NOMO-1 (cell line): Measurements from ENCODE around the gene ZNF581.

Experiments
- DNase-seq, 2 experiments: peaks; one replicate each; lab custom pipeline; 2025; ENCODE audit not compliant: unreplicated experiment in 2 of 2; lab: John Stamatoyannopoulos, UW

The ZNF581 gene

GRCh38 chr19:55661826-55662225 lies 18.4 kb downstream of the ZNF581 start:
- no peak for DNase-seq

GRCh38 chr19:55663846-55664536 lies 20.5 kb downstream of the ZNF581 start:
- no peak for DNase-seq

- no peak for DNase-seq
Observed at GRCh38 chr19:55666343-55667005, 23.0 kb downstream of the ZNF581 start.

GRCh38 chr19:55667006-55667381 lies 23.5 kb downstream of the ZNF581 start:
- no peak for DNase-seq

GRCh38 chr19:55667511-55667910 lies 24.1 kb downstream of the ZNF581 start:
- DNase-seq = no peak

GRCh38 chr19:55667958-55668357 lies 24.5 kb downstream of the ZNF581 start:
- no peak for DNase-seq

- no peak for DNase-seq
Observed at GRCh38 chr19:55668603-55669348, 25.3 kb downstream of the ZNF581 start.

- DNase-seq = no peak
Observed at GRCh38 chr19:55669418-55670279, 26.2 kb downstream of the ZNF581 start.

- no peak for DNase-seq
Observed at GRCh38 chr19:55670280-55671053, 27.0 kb downstream of the ZNF581 start.

GRCh38 chr19:55671054-55671378 lies 27.6 kb downstream of the ZNF581 start:
- no peak for DNase-seq

GRCh38 chr19:55672418-55672817 lies 29.0 kb downstream of the ZNF581 start:
- no peak for DNase-seq

GRCh38 chr19:55673465-55673864 lies 30.0 kb downstream of the ZNF581 start:
- DNase-seq = no peak

- no peak for DNase-seq
Observed at GRCh38 chr19:55673889-55674288, 30.4 kb downstream of the ZNF581 start.

GRCh38 chr19:55674459-55674840 lies 31.0 kb downstream of the ZNF581 start:
- no peak for DNase-seq

- DNase-seq = peak; percentile 95 to 96
Observed at GRCh38 chr19:55674841-55675660, 31.6 kb downstream of the ZNF581 start, which contains the start of gene EPN1. TSS of gene EPN1 (plus strand) at chr19:55675226. CDS start at chr19:55678628, 3,402 bp downstream.

- no peak for DNase-seq
Observed at GRCh38 chr19:55675661-55676354, 32.4 kb downstream of the ZNF581 start.

- DNase-seq = no peak
Observed at GRCh38 chr19:55676383-55676782, 32.9 kb downstream of the ZNF581 start.

- DNase-seq = no peak
Observed at GRCh38 chr19:55676889-55677505, 33.5 kb downstream of the ZNF581 start.
